Stimulated activated CD8-positive, alpha-beta memory T cell treated with anti-CD3 and anti-CD28 coated beads, Interleukin-12 subunit alpha, Interleukin-12 subunit beta, amount 100 ng/mL, for 4 hours (primary cell): ENCODE results near the gene TANGO6.
"Not testable (repeated sequence)": the region's sequence is repeated elsewhere in the genome, so short reads cannot be mapped to it uniquely, and the experiment has no call there.

Experiments used
- DNase-seq: peaks from one replicate; pipeline ENCODE4 v3.0.0-alpha.2; 2020; ENCODE audit warnings: low read depth

TANGO6 gene

DNA sequence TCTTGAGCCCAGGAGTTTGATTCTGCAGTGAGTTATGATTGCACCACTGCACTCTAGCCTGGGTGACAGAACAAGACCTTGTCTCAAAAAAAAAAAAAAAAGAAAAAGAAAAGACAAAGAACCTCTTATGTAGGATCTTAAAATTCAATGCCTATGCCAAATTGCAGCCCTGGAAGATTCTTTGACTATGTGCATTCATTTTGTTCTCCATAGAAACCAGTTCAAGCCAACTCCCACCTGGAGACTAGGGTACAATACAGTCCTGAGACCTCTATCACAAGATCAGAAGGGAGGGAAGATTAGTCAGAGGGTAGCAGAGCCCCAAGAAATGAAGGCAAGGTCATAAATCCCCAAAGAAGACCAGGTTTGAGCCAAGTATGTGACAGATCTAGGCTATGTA, 171.5 kb downstream of the TANGO6 start:
- no peak for DNase-seq

DNA sequence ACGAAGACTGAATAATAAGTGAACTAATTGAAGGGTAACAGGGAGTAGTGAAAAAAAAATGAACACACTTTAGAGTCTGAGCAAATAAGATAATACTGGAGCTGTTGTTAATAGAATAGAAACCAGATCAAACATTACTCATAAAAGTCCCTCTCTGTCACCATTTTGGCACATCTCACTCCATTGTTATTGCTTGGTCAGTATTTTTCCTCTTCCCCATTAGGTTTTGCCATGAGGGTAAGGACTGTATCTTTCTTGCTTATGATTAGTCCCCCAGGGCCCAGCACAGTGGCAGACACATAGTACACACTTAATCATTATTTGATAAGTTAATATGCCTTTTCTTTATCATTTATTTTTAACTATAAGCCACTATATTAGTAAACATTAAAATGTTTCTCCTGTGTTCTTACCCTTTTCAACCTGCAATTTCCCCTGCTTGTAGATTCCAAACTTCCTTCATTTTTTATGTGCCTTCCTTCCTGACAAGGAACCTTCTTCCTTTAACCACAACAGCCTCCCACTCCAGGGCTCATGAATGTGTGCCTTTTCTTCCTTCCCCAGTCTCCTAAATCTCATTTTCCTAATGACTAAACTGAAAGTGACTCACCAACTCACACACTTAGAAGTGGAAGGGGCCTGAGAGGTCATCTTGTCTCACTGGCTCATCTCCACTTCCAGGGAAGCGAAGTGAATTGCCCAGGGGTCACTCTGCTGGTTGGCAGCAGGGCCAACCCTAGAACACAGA, 173.9 kb downstream of the TANGO6 start:
- no peak for DNase-seq

DNA sequence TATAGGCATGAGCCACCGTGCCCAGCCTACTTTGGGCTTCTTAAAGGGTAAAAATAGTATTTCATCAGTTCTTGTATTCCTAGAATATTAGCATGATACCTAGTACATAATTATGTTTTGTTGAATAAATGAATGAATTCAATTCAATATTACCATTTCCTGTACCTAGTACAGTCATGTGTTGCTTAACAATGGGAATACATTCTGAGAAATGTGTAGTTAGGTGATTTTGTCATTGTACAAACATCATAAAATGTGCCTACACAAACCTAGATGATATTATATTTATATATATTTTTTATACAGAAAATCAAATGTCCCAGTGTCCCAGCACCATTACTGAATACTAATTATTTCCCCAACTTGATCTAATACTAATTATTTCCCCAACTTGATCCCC, 176.5 kb downstream of the TANGO6 start:
- DNase-seq: no peak

DNA sequence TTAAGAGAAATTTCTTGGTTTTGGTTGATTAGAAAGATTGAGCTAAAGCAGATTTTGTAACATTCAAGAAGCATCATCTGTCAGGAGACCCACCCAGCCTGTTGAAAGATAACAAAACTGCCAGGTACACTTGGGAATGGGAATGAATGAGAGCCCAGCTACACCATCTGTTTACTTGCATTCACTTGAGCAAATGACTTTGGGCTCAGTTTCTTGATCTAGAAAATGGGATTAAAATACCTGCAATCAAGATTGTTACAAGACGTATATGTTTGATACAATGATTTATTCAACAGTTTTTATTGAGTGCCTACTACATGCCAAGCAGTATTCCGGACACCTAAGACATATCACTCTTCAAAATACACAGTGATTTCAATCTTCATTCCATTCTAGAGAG, 185.8 kb downstream of the TANGO6 start:
- DNase-seq: no peak

DNA sequence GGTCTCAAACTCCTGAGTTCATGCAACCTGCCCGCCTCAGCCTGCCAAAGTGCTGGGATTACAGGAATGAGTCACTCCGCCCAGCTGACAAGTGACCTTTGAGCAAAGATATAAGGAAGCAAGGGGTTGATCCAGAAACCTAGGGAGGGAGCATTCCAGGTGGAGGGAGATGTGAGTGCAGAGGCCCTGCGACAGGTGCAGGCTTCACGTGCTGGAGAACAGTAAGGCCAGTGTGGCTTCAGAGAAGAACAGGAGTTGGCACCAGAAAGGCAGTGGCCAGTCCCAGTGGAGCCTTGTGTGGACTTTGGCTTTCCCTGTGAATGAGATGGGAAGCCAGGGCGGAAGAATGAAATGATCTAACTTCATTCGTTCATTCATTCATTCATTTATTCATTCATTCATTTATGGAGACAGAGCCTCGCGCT, 188.6 kb downstream of the TANGO6 start:
- DNase-seq: no peak

DNA sequence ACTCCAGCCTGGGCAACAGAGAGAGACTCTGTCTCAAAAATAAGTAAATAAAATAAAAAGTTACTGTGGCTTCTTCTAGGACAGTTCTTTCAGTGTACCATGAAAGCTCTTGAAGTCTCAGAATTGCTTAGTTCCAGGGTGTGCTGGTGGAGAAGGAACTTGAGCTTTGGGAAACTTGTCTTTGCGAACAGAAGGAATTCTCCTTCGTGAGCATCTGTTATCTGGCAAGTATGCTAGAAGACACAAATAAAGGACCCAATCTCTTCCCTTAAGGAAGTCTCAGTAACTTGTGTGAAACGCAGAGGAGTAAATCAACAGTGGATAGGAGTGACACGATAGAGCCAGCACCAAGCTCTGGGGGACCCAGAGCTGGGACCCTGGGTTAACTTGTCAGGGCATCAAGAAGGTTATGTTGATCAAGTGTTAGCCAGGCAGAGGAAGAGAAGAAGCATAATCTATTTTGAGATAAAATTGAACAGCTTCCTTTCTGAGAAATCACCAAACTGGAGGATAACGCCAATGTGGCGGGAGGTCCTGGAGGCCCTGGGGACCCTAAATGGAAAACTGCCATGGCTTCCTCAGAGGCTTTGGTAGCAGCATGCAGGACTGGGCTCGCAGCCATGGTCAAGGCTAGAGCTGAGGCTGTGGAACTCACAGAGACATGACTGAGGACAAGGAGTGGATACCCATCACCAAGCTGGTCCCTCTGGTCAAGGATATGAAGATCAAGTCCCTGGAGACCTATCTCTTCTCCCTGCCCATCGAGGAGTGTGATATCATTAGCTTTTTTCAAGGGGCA, 190.0 kb downstream of the TANGO6 start:
- no peak for DNase-seq

DNA sequence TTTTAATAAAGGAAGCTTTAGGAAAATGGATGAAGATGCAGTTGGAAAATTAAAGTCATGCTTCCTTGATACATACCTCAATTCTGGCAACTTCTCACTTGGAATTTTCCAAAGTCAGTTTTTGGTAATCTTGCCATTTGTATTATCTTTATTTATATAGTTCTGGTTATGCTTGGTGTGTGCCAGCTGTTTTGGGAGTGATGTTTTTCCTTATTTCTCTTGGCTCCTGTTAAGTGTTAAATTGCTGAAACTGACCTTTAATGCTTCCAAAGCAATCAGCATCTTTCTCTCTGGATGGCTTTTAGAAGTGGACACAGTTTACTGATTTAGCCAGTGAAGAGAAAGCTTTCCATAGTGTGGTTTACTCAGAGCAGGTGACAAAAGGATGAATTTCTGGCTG, 192.0 kb downstream of the TANGO6 start:
- no peak for DNase-seq

DNA sequence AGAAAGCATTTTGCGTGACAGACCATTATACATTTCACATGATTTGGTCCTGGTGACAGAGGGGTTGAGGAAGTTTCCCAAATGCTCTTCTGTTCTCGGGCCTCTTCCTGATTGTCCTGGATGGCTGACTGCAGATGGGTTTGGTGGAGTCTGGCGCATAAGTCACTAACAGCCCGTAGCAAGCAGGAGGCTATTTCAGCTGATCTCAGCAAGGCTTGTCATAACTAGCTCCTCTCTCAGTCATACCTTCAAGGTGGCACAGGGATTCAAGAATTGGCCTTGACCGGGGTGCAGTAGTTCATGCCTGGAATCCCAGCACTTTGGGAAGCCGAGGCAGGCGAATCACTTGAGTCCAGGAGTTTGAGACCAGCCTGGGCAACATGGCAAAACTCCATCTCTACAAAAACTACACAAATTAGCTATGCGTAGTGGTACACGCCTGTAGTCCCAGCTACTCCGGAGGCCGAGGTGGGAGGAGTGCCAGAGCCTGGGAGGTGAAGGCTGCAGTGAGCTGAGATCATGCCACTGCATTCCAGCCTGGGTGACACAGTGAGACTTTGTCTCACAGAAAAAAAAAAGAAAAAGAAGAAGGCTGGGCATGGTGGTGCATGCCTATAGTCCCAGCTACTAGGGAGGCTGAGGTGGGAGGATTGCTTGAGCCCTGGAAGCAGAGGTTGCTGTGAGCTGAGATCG, 193.2 kb downstream of the TANGO6 start:
- DNase-seq: no peak

DNA sequence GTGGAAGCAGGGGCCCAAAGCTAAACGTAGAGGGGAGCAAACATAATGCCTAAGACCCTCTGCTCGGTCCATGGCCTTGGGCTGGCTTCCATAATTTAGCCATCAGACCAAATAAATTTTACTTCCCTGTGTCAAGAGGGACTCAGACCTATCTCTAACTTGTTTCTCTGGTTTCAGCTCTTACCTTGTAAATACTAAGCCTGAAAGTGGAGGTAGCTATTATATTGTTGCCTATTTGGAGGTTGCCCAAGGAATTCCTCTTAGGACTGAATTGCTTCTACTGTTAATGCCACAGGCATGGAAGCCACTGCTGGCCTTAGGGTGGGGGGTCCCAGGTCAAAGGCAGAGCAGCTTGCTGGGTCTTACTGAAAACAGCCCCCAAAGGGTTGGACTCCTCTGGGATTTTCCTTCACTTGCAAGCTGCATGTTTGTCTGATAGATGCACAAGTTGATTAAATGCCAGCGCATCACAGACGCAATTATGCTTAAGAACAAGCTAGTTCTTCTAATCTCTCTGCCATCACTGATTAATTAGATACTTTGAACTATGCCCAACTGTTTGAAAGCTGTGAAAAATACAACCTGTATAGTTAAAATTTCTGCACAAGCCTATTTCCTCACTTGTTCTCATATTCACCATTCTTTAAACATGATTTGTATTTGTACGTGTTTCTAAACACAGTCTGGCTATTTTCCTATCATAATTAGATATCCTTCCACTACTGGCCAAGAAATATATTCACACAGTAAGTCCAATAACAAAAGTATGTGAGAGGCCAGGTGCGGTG, 194.2 kb downstream of the TANGO6 start:
- no peak for DNase-seq

DNA sequence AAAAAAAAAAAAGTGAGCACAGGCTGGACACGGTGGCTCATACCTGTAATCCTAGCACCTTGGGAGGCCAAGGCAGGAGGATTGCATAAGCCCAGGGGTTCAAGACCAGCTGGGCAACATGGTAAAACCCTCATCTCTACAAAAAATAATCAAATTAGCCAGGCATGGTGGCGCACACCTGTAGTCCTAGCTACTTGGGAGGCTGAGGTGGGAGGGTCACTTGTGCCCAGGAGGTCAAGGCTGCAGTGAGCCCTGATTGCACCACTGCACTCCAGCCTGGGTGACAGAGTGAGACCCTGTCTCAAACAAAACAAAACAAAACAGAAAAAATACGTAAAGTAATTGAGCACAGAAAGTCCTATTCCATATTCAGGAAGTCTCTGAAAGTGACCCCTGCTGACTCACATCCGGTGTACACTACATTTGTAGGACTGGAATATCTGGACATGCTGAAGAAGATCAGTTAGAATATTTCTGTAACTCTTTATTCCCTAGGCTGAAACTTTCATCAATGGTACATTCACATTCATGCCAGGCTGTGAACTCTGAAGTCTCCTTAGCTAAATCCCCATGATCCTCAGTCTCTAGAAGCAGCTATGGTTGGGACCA, 196.1 kb downstream of the TANGO6 start:
- DNase-seq: no peak

DNA sequence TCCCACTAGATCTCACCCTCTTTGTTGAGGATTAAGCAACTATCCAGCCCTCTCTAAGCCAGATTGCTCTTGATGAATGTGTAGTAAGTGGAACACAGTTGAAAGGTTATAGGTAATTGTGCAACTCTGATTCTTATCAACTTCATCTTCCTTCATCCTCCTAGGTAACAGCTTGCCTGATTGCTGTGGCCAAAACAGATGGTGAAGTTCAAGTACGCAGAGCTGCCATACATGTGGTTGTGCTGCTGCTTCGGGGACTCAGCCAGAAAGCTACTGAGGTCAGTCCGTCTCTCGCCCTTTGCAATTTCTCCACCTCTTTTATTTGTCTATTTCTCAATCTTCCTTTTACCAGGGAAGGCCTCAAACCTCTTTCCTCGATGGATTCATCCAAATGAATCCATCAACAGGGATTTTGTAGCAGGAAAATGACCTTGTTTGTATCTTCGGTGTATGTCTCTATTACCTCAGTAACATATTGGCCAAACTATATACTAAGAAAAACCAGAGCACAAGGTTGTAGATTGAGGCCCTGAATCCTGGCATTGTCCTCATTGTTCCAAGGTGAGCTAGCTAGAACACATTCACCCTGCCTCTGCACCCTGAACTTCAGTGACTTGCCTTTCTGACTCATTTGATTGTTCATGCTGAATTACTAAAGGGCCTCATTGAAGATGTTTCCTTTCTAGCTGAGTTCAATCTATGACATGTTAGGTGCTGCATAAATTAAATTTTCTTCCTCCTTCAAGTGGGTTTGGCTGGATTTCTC, 197.0 kb downstream of the TANGO6 start:
- DNase-seq: no peak

DNA sequence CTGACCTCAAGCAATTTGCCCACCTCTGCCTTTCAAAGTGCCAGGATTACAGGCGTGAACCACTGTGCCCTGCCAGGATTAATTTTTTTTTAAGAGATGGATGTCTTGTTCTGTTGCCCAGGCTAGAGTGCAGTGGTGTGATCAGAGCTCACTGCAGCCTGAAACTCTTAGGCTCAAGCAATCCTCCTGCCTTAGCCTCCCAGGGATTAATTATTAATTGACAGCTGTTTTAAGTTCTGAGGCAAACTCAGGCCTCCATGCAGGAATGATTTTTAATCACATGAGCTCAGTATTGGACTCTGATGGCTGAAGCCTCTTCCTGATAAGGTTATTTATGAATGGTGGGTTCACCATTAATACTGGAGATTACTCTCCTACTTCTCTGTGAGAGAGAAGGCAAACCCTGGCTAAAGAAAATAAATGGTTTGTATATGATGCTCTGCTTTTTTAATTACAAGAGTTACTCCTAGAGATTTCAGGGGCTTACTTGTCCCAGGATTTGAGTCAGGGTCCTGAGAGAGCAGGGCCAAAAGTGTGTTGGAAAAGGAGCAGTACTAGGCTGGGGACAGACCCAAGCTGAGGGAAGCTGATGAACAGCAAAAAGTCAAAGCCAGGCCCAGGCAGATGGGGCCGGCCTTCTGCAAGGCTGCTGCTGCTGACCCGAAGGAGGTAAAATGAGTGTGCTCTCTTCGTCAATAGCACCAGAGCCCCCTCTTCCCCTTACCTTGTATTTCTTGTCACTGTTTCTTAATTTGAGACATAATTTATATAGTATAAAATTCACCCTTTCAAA, 205.2 kb downstream of the TANGO6 start:
- no peak for DNase-seq

DNA sequence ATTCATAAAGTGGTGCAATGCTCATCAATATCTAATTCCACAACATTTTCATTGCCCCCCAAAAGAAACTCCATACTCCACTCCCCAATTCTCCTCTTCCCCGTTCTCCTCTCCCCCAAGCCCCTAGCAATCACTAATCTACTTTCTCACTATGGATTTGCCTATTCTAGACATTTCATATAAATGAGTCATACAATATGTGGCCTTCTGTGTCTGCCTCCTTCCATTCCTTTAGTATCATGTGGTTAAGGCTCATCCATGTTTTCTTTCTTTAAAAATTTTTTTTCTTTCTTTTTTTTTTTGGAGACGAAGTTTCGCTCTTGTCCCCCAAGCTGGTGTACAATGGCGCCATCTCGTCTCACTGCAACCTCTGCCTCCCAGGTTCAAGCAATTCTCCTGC, 205.8 kb downstream of the TANGO6 start:
- no peak for DNase-seq

DNA sequence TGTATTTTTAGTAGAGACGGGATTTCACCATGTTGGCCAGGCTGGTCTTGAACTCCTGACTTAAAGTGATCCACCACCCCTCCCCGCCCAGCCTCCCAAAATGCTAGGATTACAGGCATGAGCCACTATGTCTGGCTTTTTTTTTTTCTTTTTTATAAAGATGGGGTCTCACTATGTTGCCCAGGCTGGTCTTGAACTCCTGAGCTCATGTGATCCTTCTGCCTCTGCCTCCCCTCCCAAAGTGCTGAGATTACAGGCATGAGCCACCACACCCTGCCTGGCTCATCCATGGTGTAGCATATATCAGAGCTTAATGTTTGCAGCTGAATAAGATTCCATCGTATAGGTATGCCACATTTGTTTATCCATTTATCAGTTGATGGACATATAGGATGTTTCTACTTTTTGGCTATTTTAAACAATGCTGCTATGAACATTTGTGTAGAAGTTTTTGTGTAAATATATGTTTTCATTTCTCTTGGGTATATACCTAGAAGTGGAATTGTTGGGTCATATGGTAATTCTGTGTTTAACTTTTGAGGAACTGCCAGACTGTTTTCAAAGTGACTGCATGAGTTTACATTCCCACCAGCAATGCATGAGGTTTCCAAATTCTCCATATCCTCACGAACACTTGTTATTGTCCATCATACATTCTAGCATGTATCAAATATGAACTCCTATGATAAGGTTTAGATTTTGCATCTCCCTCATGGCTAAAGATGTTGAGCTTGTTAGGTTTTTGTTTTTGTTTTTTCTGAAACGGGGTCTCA, 206.5 kb downstream of the TANGO6 start:
- DNase-seq: no peak

DNA sequence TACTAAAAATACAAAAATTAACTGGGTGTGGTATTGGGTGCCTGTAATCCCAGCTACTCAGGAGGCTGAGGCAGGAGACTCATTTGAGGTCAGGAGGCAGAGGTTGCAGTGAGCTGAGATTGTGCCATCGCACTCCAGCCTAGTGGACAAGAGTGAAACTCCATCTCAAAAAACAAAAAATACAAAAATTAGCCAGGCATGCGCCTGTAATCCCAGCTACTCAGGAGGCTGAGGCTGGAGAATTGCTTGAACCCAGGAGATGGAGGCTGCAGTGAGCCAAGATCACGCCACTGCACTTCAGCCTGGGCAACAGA, 208.1 kb downstream of the TANGO6 start:
- not testable (repeated sequence) for DNase-seq

DNA sequence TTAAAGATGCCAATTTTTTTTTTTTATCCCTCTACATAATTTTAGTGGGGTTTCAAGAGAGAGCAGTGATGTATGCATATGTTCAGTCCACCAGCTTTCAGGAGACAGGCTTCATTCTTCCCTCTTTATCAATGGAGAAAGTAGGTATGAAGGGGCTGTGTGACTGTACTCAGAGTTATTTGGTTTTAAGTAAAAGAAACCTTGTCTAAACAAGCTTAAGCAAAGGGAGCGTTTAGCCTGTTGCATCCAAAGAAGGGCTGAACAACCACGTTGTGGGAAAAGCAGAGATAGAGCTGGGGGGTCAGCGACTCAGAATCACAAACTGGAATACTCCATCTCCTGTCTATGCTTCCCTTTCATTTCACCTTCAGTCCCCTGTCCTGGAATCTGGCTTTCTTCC, 211.7 kb downstream of the TANGO6 start:
- DNase-seq: no peak

DNA sequence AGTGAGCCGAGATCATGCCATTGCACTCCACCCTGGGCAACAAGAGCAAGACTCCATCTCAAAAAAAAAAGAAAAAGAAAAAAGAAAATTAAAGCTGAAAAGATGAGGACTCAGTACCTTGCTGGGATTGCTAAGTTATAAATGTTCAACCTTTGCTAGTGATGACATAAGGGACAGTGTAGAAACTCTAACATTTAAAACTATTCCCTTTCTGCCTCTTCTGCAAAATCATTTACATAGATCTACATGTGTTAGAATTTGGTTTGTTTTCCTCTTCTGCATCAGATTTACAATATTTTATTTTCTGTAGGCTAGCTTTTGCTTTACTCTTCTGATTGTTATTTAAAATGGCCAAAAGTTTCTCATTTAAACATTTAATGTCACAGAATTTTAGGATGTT, 212.6 kb downstream of the TANGO6 start:
- no peak for DNase-seq

DNA sequence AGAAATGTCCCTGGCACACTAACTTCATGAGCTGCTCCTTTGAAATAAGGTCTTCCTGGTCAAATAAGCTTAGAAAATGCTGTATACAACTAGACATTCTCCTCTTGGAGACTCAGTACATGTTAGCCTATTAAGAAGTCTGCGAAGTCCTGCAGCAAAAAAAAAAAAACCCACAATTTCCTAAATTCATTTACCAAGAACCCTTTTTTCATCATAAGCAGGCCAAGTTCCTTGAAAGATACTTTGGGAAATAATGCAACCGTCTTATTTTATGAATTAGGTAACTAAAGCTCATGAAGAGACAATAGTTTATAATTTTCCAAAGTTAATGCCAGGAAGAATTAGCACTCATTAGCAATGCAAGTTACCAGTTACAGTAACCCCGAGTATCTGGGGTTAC, 213.1 kb downstream of the TANGO6 start:
- no peak for DNase-seq
